Prostate gland (tissue), 2 donors: ENCODE measurements around the gene FAM193A. TPM values are rescaled to one million over a fixed set of nuclear protein-coding genes. Genes with fewer than 3 reads are reported as not detected.
"Not testable (repeated sequence)": the region's sequence is repeated elsewhere in the genome, so short reads cannot be mapped to it uniquely, and the experiment has no call there.

Source experiments
- DNase-seq: peaks from one replicate; pipeline ENCODE4 v3.0.0-alpha.2; 2019; ENCODE audit warnings: low spot score
- H3K27ac ChIP-seq, 2 donors: fragments of 200-600 bp; sonication (generic); 2 replicates each; pipeline ENCODE4 v1.5.1; 2017 to 2019
- H3K27me3 ChIP-seq: fragments of 200-600 bp; sonication (generic); replicated peaks from 2 replicates; pipeline ENCODE4 v1.5.1; 2019; ENCODE audit not compliant: insufficient read depth
- H3K36me3 ChIP-seq, 2 donors: fragments of 200-600 bp; sonication (generic); 1 replicate in 1 of 2; 2 replicates in 1 of 2; pipeline versions ENCODE4 v1.5.1 to v1.8.1; 2017 to 2019
- H3K4me1 ChIP-seq: fragments of 200-600 bp; sonication (generic); replicated peaks from 2 replicates; pipeline ENCODE4 v1.5.1; 2019
- H3K4me3 ChIP-seq, 2 donors: fragments of 200-600 bp; sonication (generic); 2 replicates each; pipeline ENCODE4 v1.5.1; 2017 to 2019
- H3K9me3 ChIP-seq: fragments of 200-600 bp; sonication (generic); 2 replicates; pipeline ENCODE4 v1.5.1; 2017
- POLR2A ChIP-seq: fragments of 450-650 bp; IDR thresholded peaks from one replicate; pipeline ENCODE4 v1.6.1; 2016; ENCODE audit warnings: antibody characterized with exemption, mild to moderate bottlenecking
- POLR2AphosphoS5 ChIP-seq: sonication (generic); formaldehyde crosslinking; IDR thresholded peaks from one replicate; pipeline ENCODE4 v1.6.1; 2017; ENCODE audit warnings: antibody characterized with exemption
- WGBS: methylation state at CpG from one replicate; pipeline ENCODE4 v1.1.5; 2018; 5-methylcytosine and 5-hydroxymethylcytosine counted together
- intact Hi-C: fragments of 100-400 bp; cut with DNase I; formaldehyde crosslinking; loops from one replicate; pipeline ENCODE4 v1.14.2; 2022
- total RNA-seq, 2 donors: library from RNA; depleted of rRNA; stranded (reverse); fragments of >200 nt; gene quantifications; one replicate each; pipeline ENCODE4 v1.1.0, GENCODE V29; 2016
- TF ChIP-seq, protein P1 (sequence below), 4 experiments: fragments of 200-600 bp in 2 of 4; fragments of 450-650 bp in 2 of 4; sonication (generic) in 2 of 4; IDR thresholded peaks; 1 replicate in 3 of 4; 2 replicates in 1 of 4; pipeline ENCODE4 v1.5.1; 2016 to 2019; ENCODE audit warnings: antibody characterized with exemption in 4 of 4, mild to moderate bottlenecking in 2 of 4, moderate library complexity in 2 of 4

The FAM193A gene
- total RNA-seq, 2 donors from 2014 or later = 24.1 to 53.1 TPM

DNA sequence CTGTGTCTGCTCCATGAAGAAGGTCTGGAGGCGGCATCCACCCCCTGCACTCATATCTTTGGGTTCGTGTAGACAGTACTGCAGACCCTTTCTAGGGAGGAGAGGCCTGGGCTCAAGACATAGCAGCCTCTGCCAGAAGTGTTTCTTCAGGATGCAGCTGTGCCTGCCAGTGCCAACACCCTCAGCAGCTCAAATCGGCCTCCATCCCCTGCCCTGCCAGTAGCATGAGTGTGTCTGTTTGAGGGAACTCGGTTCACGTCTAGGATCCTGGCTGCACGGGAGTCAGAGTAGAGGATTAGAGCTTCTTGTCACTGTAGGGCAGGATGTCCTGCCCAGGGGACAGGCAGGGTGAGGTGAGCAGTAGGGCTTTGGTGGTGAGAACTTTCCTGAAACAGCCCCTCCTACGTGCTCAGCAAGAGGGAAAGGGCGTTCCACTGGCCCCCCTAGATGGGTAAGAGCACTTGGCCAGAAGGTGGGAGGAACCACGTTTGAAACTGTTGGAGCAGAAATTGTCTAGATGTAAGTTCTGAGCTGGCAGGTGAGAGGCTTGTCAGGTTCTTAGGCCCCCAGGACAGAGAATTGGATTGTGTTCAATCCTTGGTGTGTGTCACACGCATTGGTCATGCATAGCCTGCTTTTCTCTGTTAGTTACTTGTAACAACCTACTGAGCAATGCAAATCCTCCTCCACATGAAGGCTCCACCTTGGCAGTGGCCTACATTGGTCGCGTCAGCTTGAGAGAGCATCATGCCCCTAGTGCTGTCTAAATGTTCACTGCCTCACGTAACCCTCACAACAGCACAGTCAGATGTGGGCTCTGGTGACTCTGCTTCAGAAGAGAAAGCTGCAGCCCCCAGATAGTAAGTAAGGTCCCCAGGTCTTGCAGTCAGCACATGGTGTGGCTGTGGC lies 25.8 kb upstream of the FAM193A start:
- H3K27ac ChIP-seq = no peak overlapping the region
- H3K36me3 ChIP-seq = peaks cover 7 to 17% of the 10 kb centered on the region in 2 donors
- intact Hi-C loops = no loop called here
- no peaks in the 10 kb centered on the region for H3K9me3 ChIP-seq
- no peaks in the 10 kb centered on the region for H3K27me3 ChIP-seq
- H3K4me1 ChIP-seq = no peaks in the 10 kb centered on the region
- no peak overlapping the region for H3K4me3 ChIP-seq
- WGBS = 88% methylated on average over 13 of the region's 13 CpGs
- DNase-seq = no peak
- TF ChIP-seq POLR2A = no peak
- TF ChIP-seq POLR2AphosphoS5 = no peak
- TF ChIP-seq, protein P1, sequence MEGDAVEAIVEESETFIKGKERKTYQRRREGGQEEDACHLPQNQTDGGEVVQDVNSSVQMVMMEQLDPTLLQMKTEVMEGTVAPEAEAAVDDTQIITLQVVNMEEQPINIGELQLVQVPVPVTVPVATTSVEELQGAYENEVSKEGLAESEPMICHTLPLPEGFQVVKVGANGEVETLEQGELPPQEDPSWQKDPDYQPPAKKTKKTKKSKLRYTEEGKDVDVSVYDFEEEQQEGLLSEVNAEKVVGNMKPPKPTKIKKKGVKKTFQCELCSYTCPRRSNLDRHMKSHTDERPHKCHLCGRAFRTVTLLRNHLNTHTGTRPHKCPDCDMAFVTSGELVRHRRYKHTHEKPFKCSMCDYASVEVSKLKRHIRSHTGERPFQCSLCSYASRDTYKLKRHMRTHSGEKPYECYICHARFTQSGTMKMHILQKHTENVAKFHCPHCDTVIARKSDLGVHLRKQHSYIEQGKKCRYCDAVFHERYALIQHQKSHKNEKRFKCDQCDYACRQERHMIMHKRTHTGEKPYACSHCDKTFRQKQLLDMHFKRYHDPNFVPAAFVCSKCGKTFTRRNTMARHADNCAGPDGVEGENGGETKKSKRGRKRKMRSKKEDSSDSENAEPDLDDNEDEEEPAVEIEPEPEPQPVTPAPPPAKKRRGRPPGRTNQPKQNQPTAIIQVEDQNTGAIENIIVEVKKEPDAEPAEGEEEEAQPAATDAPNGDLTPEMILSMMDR (IDR thresholded peaks at IDR 0.05) = no peak

DNA sequence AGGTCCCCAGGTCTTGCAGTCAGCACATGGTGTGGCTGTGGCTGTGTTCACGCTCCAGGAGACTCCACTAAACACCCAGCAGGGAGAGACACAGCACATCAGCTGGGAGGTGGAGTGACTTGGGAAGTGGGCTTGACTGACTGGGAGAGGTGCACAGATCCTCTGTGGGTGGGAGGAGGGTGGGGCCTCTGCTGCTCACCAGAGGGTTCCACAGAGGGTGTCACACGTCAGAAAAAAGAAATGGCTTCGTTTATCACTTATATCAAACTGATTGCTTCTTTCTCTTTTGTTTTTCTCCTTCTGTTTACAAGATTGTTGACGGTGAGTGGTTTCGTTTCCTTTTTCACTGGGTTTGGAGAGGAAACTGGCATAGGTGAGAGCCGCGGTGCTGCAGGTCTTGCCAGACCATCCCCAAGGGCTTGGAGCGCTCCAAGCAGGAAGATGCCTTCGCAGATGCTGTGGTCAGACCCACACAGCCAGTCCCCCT lies 24.8 kb upstream of the FAM193A start:
- intact Hi-C loops = no loop called here
- Histone ChIP-seq H3K4me3 (no peak overlapping the region), H3K27ac (no peak overlapping the region), H3K9me3 (no peaks in the 10 kb centered on the region), H3K36me3 (peaks cover 7 to 17% of the 10 kb centered on the region in 2 donors), H3K4me1 (no peaks in the 10 kb centered on the region), H3K27me3 (no peaks in the 10 kb centered on the region)
- DNase-seq = no peak
- 68% methylated on average over 9 of the region's 9 CpGs for WGBS
- TF ChIP-seq POLR2AphosphoS5 = no peak
- TF ChIP-seq, protein P1 (IDR thresholded peaks at IDR 0.05) = no peak
- no peak for TF ChIP-seq POLR2A

DNA sequence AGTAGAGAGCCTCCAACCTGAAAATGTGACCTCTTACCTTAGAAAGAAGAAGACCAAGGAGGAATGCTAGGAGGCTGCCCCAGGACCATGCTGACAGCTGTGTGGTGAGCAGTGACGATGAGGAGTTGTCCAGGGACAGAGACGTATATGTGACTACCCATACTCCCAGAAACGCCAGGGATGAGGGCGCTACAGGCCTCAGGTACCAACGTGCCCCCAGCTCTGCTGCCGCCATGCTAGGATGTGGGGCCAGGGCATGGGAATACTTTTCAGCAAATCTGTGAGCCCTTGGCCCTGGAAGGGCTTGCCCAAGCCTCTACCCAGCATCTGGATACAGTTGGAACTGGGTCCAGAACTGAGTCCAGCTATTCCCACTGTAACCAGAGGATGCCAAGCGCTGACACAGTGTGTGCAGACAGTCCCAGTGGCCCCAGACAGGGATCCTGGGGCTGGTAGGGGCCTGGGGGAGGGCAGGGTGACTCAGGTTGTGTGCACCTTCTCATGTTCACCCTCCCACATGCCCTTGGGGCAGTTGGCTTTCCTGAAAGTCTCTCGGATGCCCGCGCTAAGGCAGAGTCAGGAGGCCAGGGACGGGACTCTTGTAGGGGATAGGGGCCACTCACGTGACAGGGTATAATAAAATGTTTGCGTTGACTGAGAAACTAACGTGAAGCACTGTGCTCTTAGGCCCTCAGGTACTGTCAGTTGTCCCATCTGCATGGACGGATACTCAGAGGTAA lies 23.9 kb upstream of the FAM193A start:
- H3K27ac ChIP-seq = no peak overlapping the region
- no peaks in the 10 kb centered on the region for H3K4me1 ChIP-seq
- TF ChIP-seq POLR2AphosphoS5 = no peak
- TF ChIP-seq POLR2A = no peak
- TF ChIP-seq, protein P1 (IDR thresholded peaks at IDR 0.05) = no peak
- 90% methylated on average over 15 of the region's 15 CpGs for WGBS
- DNase-seq = no peak
- intact Hi-C loops = no loop called here
- H3K9me3 ChIP-seq = no peaks in the 10 kb centered on the region
- H3K4me3 ChIP-seq = no peak overlapping the region
- H3K27me3 ChIP-seq = no peaks in the 10 kb centered on the region
- H3K36me3 ChIP-seq = peaks cover 7 to 17% of the 10 kb centered on the region in 2 donors

DNA sequence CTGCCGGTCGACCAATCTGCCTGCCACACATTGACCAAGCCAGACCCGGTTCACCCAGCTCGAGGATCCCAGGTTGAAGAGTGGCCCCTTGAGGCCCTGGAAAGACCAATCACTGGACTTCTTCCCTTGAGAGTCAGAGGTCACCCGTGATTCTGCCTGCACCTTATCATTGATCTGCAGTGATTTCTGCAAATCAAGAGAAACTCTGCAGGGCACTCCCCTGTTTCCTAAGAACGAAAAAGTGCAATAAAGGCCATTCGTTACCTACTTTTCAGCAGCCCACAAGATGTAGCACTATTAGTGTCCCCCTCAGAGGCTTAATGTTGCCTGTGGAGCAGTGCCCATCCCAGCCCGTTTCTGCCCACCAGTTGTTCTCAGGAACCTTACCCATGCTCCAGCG lies 22.3 kb upstream of the FAM193A start:
- H3K4me3 ChIP-seq, H3K9me3 ChIP-seq, intact Hi-C loops, H3K27ac ChIP-seq, DNase-seq, H3K4me1 ChIP-seq, H3K27me3 ChIP-seq: not testable (repeated sequence)
- 85% methylated on average over 9 of the region's 9 CpGs for WGBS
- peaks cover 7 to 17% of the 10 kb centered on the region in 2 donors for H3K36me3 ChIP-seq

DNA sequence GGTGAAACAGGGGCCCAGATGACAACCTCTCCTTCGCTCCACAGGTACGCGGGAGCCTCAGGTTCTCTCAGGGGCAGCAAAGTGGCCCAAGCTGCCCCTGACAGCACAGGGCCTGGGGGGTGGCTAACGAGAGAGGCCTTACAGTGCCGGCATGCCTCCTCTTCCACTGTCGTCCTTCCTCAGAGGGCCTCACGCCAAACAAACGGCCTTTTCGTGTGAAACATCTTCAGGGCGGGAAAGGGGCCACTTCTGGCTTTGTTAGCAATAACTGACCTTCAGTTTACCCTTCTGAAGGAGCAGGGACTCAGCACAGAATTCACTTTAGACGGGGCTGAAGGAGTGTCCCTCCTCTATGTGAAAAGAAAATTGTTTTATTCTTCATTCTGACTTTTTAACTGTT lies 21.5 kb upstream of the FAM193A start:
- DNase-seq = not testable (repeated sequence)
- H3K36me3 ChIP-seq = peaks cover 7 to 17% of the 10 kb centered on the region in 2 donors

More for the DNA sequence above, 21.5 kb upstream of the FAM193A start:
- H3K27me3 ChIP-seq, H3K4me3 ChIP-seq, H3K4me1 ChIP-seq, H3K9me3 ChIP-seq, intact Hi-C loops, H3K27ac ChIP-seq: not testable (repeated sequence)
- 63% methylated on average over 11 of the region's 11 CpGs for WGBS
